WTC11 (cell line): ENCODE measurements around the gene SPEM3. TPM values are rescaled to one million over a fixed set of nuclear protein-coding genes. Genes with fewer than 3 reads are reported as not detected.

Experiments used
- ATAC-seq: fragments of 200-7000 bp; cut with Tn5 transposase; 2 replicates; pipeline ENCODE4 v1.10.0; 2021; ENCODE audit warnings: mild to moderate bottlenecking, moderate library complexity
- CTCF ChIA-PET: fragments of 300-600 bp; sonication (Branson Sonifier 250); formaldehyde crosslinking; loops from one replicate; lab custom pipeline; 2021; ENCODE audit warnings: antibody characterized with exemption; lab: Charles Lee
- POLR2A ChIA-PET: fragments of 350-600 bp; sonication (Branson Sonifier 250); formaldehyde crosslinking; loops from one replicate; lab custom pipeline; 2021; ENCODE audit warnings: antibody characterized with exemption; lab: Charles Lee
- DNase-seq: peaks from one replicate; pipeline ENCODE4 v3.0.0; 2021; ENCODE audit warnings: low spot score
- H3K27ac Mint-ChIP-seq: 2 replicates; pipeline ENCODE4 v1.8.0; 2021; ENCODE audit warnings: mixed read lengths
- H3K27me3 Mint-ChIP-seq: 2 replicates; pipeline ENCODE4 v1.8.0; 2021; ENCODE audit warnings: low read depth, mild to moderate bottlenecking, moderate library complexity, mixed read lengths
- H3K36me3 Mint-ChIP-seq: 2 replicates; pipeline ENCODE4 v1.8.0; 2021; ENCODE audit warnings: mixed read lengths
- H3K4me1 Mint-ChIP-seq: 2 replicates; pipeline ENCODE4 v1.8.0; 2022; ENCODE audit warnings: mixed read lengths
- H3K4me3 Mint-ChIP-seq: 2 replicates; pipeline ENCODE4 v1.8.0; 2021; ENCODE audit warnings: mild to moderate bottlenecking, moderate library complexity, mixed read lengths
- H3K9me3 Mint-ChIP-seq: 2 replicates; pipeline ENCODE4 v1.8.0; 2021; ENCODE audit warnings: mixed read lengths
- E2F4 ChIP-seq: sonication (generic); formaldehyde crosslinking; IDR thresholded peaks from 2 replicates; pipeline ENCODE4 v1.8.1; 2022; ENCODE audit warnings: low read depth, mild to moderate bottlenecking, moderate library complexity, missing genetic modification reagents, borderline replicate concordance
- FOXP4 ChIP-seq: sonication (generic); formaldehyde crosslinking; IDR thresholded peaks from 2 replicates; pipeline ENCODE4 v1.8.0; 2022; ENCODE audit warnings: mild to moderate bottlenecking, missing genetic modification reagents
- GTF2I ChIP-seq: fragments of 250-450 bp; sonication (Bioruptor Pico); conservative IDR thresholded peaks from 2 replicates; pipeline ENCODE4 v1.4.0; 2021; ENCODE audit warnings: mild to moderate bottlenecking
- NR2C2 ChIP-seq: sonication (generic); formaldehyde crosslinking; IDR thresholded peaks from 2 replicates; pipeline ENCODE4 v1.8.0; 2022; ENCODE audit warnings: mild to moderate bottlenecking, missing genetic modification reagents
- PRDM15 ChIP-seq: sonication (generic); formaldehyde crosslinking; IDR thresholded peaks from 2 replicates; pipeline ENCODE4 v1.8.0; 2022; ENCODE audit warnings: missing genetic modification reagents
- PRRX2 ChIP-seq: fragments of 250-450 bp; sonication (Bioruptor Pico); IDR thresholded peaks from 2 replicates; pipeline ENCODE4 v1.8.0; 2021; ENCODE audit warnings: mild to moderate bottlenecking
- RELA ChIP-seq: sonication (generic); formaldehyde crosslinking; IDR thresholded peaks from 2 replicates; pipeline ENCODE4 v1.8.1; 2022; ENCODE audit warnings: missing genetic modification reagents, mild to moderate bottlenecking, borderline replicate concordance
- RORB ChIP-seq: fragments of 250-450 bp; sonication (Bioruptor Pico); IDR thresholded peaks from 2 replicates; pipeline ENCODE4 v1.9.0; 2021; ENCODE audit warnings: mild to moderate bottlenecking
- TCF7 ChIP-seq: sonication (generic); formaldehyde crosslinking; IDR thresholded peaks from 2 replicates; pipeline ENCODE4 v1.8.0; 2022; ENCODE audit warnings: mild to moderate bottlenecking, low read depth, missing genetic modification reagents, moderate library complexity
- ZNF232 ChIP-seq: sonication (generic); formaldehyde crosslinking; IDR thresholded peaks from 2 replicates; pipeline ENCODE4 v1.8.0; 2022; ENCODE audit warnings: mild to moderate bottlenecking, missing genetic modification reagents
- ZNF317 ChIP-seq: sonication (generic); formaldehyde crosslinking; IDR thresholded peaks from 2 replicates; pipeline ENCODE4 v1.8.1; 2023; ENCODE audit warnings: low read depth, mild to moderate bottlenecking, moderate library complexity, missing genetic modification reagents, borderline replicate concordance
- ZNF416 ChIP-seq: fragments of 250-450 bp; sonication (Bioruptor Pico); IDR thresholded peaks from 2 replicates; pipeline ENCODE4 v1.9.0; 2021; ENCODE audit warnings: mild to moderate bottlenecking, inconsistent platforms
- total RNA-seq: library from RNA; stranded (reverse); gene quantifications from 3 replicates; pipeline ENCODE4 v1.2.3, GENCODE V29; 2021
- TF ChIP-seq, protein P1 (sequence below): sonication (generic); formaldehyde crosslinking; IDR thresholded peaks from 2 replicates; pipeline ENCODE4 v1.8.1; 2023; ENCODE audit warnings: mild to moderate bottlenecking, missing genetic modification reagents
- TF ChIP-seq, protein P2 (sequence below): fragments of 200-600 bp; IDR thresholded peaks from 2 replicates; pipeline ENCODE4 v1.8.0; 2022; ENCODE audit warnings: antibody characterized with exemption
- TF ChIP-seq, protein P3 (sequence below): sonication (generic); formaldehyde crosslinking; IDR thresholded peaks from 2 replicates; pipeline ENCODE4 v1.8.1; 2023; ENCODE audit warnings: mild to moderate bottlenecking, missing genetic modification reagents, moderate library complexity
- TF ChIP-seq, protein P4 (sequence below): fragments of 250-450 bp; sonication (Bioruptor Pico); IDR thresholded peaks from 2 replicates; pipeline ENCODE4 v2.1.2; 2022; ENCODE audit warnings: mild to moderate bottlenecking, moderate library complexity
- TF ChIP-seq, protein P5 (sequence below): fragments of 250-450 bp; sonication (Bioruptor Pico); IDR thresholded peaks from 2 replicates; pipeline ENCODE4 v1.9.0; 2021; ENCODE audit warnings: mild to moderate bottlenecking

SPEM3 gene
- total RNA-seq, 1 experiment from 2014 or later, result not detected

DNA sequence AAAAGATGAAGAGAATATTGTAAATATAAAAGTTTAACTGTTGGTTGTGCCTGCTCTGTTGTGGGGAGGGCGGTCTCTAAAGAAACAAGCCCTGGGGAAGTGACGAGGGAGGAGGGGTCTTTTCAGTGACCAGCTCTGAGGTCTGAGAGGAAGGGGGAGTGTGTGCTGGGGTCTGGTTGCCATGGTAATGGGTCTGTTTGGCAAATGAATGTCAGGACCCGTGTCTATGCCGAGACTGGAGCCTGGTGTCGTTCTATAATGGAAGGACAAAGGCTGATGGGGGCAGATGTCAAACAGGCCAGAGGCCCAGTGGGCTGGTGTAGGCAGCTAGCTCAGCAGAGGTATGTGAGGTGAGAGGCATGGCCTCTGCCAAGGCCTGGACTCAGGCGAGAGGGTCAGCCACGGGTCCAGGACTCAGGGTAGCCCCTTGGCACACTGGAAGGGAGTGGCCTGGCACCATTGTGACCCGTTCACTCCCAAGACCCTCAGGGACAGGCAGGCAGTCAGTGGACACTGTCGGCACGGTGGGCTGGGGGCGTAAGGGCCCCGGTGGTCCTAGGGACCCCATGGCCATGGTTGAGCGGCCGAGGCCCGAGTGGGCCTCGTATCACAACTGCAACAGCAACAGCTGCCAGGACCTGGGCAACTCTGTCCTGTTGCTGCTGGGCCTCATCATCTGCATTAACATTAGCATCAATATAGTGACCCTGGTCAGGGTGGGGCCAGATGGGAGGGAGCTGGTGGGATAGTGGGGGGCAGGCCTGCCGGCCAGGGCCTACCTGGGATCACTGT, 8.6 kb upstream of the SPEM3 start, which contains the start of gene SPEM1:
Gene SPEM1, plus strand, starts transcription at position 506 of the 792 bp plus-strand sequence. Its CDS starts 61 bp downstream, at position 567.
- Mint-ChIP-seq H3K4me1 (peaks cover 15% of the 10 kb centered on the region), H3K36me3 (peaks cover 15% of the 10 kb centered on the region; the same call in 1 of the 2 replicates), H3K27ac (no peak within 1 kb of the TSS), H3K9me3 (no peaks in the 10 kb centered on the region), H3K27me3 (no peaks in the 10 kb centered on the region), H3K4me3 (no peak within 1 kb of the TSS)
- ATAC-seq (no peak; the same call in 1 of the 2 replicates), DNase-seq (no peak)
- ChIA-PET POLR2A (interaction anchor here (0.7 to 1.1 kb wide), 3 partner anchors 9 to 21 kb away, joined by 3 read pairs; no protein-coding TSS in a partner anchor), CTCF (interaction anchor here (0.6 to 2.0 kb wide), 10 partner anchors 11 to 140 kb away, joined by 3 to 7 read pairs (median 4); partner anchors contain the start of genes PLSCR3, TMEM102 and TMEM256)
- TF ChIP-seq, protein P1, sequence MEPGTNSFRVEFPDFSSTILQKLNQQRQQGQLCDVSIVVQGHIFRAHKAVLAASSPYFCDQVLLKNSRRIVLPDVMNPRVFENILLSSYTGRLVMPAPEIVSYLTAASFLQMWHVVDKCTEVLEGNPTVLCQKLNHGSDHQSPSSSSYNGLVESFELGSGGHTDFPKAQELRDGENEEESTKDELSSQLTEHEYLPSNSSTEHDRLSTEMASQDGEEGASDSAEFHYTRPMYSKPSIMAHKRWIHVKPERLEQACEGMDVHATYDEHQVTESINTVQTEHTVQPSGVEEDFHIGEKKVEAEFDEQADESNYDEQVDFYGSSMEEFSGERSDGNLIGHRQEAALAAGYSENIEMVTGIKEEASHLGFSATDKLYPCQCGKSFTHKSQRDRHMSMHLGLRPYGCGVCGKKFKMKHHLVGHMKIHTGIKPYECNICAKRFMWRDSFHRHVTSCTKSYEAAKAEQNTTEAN (CRISPR knock-in tag), result no peak
- TF ChIP-seq PRRX2 (CRISPR knock-in tag) (no peak), RELA (CRISPR knock-in tag) (no peak), ZNF416 (CRISPR knock-in tag) (no peak), E2F4 (CRISPR knock-in tag) (no peak), ZNF317 (CRISPR knock-in tag) (no peak), TCF7 (CRISPR knock-in tag) (no peak)
- TF ChIP-seq, protein P2, sequence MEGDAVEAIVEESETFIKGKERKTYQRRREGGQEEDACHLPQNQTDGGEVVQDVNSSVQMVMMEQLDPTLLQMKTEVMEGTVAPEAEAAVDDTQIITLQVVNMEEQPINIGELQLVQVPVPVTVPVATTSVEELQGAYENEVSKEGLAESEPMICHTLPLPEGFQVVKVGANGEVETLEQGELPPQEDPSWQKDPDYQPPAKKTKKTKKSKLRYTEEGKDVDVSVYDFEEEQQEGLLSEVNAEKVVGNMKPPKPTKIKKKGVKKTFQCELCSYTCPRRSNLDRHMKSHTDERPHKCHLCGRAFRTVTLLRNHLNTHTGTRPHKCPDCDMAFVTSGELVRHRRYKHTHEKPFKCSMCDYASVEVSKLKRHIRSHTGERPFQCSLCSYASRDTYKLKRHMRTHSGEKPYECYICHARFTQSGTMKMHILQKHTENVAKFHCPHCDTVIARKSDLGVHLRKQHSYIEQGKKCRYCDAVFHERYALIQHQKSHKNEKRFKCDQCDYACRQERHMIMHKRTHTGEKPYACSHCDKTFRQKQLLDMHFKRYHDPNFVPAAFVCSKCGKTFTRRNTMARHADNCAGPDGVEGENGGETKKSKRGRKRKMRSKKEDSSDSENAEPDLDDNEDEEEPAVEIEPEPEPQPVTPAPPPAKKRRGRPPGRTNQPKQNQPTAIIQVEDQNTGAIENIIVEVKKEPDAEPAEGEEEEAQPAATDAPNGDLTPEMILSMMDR, result no peak
- TF ChIP-seq, protein P3, sequence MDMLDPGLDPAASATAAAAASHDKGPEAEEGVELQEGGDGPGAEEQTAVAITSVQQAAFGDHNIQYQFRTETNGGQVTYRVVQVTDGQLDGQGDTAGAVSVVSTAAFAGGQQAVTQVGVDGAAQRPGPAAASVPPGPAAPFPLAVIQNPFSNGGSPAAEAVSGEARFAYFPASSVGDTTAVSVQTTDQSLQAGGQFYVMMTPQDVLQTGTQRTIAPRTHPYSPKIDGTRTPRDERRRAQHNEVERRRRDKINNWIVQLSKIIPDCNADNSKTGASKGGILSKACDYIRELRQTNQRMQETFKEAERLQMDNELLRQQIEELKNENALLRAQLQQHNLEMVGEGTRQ (CRISPR knock-in tag), result no peak

DNA sequence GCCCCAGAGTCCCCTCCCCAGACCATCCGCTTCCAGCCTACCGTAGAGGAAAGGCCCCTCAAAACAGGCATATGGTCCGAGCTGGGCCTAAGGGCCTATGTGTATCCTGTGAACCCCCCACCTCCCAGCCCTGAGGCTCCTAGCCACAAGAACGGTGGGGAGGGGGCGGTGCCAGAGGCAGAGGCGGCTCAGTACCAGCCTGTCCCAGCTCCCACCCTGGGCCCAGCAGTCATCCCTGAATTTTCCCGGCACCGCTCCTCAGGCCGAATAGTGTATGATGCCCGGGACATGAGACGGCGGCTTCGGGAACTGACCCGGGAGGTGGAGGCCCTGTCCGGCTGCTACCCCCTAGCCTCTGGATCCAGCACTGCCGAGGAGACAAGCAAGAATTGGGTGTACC, 7.5 kb upstream of the SPEM3 start:
- DNase-seq (no peak), ATAC-seq (no peak; the same call in 1 of the 2 replicates)
- Mint-ChIP-seq H3K27ac (no peak overlapping the region), H3K4me1 (peaks cover 15% of the 10 kb centered on the region), H3K27me3 (no peaks in the 10 kb centered on the region), H3K4me3 (no peak overlapping the region), H3K9me3 (no peaks in the 10 kb centered on the region), H3K36me3 (0 out of 2 replicates have a peak, but pooled peaks cover 7% of the 10 kb centered on the region)
- POLR2A ChIA-PET, result interaction anchor here (0.8 to 1.1 kb wide), 2 partner anchors 10 to 17 kb away, joined by 3 read pairs; no protein-coding TSS in a partner anchor
- CTCF ChIA-PET, result interaction anchor here (0.9 to 1.4 kb wide), 3 partner anchors 16 to 139 kb away, joined by 3 to 5 read pairs (median 4); no protein-coding TSS in a partner anchor
- TF ChIP-seq NR2C2 (CRISPR knock-in tag), result no peak
- TF ChIP-seq PRDM15, result no peak
- TF ChIP-seq, protein P4, sequence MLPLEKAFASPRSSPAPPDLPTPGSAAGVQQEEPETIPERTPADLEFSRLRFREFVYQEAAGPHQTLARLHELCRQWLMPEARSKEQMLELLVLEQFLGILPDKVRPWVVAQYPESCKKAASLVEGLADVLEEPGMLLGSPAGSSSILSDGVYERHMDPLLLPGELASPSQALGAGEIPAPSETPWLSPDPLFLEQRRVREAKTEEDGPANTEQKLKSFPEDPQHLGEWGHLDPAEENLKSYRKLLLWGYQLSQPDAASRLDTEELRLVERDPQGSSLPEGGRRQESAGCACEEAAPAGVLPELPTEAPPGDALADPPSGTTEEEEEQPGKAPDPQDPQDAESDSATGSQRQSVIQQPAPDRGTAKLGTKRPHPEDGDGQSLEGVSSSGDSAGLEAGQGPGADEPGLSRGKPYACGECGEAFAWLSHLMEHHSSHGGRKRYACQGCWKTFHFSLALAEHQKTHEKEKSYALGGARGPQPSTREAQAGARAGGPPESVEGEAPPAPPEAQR, result no peak
- no peak for TF ChIP-seq ZNF416 (CRISPR knock-in tag)
- TF ChIP-seq, protein P5, sequence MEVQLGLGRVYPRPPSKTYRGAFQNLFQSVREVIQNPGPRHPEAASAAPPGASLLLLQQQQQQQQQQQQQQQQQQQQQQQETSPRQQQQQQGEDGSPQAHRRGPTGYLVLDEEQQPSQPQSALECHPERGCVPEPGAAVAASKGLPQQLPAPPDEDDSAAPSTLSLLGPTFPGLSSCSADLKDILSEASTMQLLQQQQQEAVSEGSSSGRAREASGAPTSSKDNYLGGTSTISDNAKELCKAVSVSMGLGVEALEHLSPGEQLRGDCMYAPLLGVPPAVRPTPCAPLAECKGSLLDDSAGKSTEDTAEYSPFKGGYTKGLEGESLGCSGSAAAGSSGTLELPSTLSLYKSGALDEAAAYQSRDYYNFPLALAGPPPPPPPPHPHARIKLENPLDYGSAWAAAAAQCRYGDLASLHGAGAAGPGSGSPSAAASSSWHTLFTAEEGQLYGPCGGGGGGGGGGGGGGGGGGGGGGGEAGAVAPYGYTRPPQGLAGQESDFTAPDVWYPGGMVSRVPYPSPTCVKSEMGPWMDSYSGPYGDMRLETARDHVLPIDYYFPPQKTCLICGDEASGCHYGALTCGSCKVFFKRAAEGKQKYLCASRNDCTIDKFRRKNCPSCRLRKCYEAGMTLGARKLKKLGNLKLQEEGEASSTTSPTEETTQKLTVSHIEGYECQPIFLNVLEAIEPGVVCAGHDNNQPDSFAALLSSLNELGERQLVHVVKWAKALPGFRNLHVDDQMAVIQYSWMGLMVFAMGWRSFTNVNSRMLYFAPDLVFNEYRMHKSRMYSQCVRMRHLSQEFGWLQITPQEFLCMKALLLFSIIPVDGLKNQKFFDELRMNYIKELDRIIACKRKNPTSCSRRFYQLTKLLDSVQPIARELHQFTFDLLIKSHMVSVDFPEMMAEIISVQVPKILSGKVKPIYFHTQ (CRISPR knock-in tag), result no peak
- no peak for TF ChIP-seq ZNF232
- no peak for TF ChIP-seq GTF2I (CRISPR knock-in tag)
- no peak for TF ChIP-seq RORB
- TF ChIP-seq FOXP4 (CRISPR knock-in tag), result no peak
